ENCODE measurements around the gene GSTO2. TPM values are rescaled to one million over a fixed set of nuclear protein-coding genes. Genes with fewer than 3 reads are reported as not detected.

Gene GSTO2
- total RNA-seq, 4 donors from 2014 or later: 0.30 to 1.7 (median 1.0) TPM

DNA sequence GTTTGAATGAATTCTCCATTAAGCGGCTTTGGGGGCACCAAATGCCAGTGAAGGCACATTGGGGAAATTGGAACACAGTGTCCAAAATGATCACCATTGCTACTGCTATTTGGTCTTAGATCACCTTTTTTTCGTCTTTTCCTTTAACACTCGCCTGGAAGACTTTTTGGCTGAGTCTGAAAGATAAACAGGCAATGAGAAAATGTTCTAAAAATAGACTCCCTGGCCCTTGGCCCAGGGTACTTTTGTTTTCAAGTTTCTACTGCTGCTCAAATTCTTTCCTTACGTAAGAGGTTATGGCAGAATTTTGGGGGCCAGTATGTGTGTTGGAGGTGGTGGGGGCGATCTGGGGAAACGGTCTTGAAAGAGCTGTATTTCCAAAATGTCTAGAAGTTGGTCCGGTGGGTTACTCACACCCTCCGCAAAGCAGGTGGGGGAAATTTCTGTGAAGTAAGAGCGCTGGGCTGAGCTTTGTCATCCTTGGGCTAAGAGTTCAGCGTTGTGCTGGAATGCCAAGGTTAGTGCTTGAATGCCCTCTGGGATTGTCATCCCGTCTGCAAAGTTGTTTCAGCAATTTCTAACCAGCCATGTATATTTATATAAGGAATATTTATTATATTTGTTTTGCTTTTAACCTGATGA lies 70.6 kb downstream of the GSTO2 start:
- H3K4me1 ChIP-seq: peaks cover 0 to 44% (median 19%) of the 10 kb centered on the region in 4 donors
- peak overlapping the region; percentile 91 to 98 (median 96) for H3K27ac ChIP-seq
- no peaks in the 10 kb centered on the region for H3K27me3 ChIP-seq
- no peaks in the 10 kb centered on the region for H3K36me3 ChIP-seq
- peak overlapping the region; percentile 83 to 99 (median 95) for H3K4me3 ChIP-seq
- TF ChIP-seq POLR2A (IDR thresholded peaks at IDR 0.05): peak in 1 of 2 donors; percentile 13
- TF ChIP-seq, protein P1, sequence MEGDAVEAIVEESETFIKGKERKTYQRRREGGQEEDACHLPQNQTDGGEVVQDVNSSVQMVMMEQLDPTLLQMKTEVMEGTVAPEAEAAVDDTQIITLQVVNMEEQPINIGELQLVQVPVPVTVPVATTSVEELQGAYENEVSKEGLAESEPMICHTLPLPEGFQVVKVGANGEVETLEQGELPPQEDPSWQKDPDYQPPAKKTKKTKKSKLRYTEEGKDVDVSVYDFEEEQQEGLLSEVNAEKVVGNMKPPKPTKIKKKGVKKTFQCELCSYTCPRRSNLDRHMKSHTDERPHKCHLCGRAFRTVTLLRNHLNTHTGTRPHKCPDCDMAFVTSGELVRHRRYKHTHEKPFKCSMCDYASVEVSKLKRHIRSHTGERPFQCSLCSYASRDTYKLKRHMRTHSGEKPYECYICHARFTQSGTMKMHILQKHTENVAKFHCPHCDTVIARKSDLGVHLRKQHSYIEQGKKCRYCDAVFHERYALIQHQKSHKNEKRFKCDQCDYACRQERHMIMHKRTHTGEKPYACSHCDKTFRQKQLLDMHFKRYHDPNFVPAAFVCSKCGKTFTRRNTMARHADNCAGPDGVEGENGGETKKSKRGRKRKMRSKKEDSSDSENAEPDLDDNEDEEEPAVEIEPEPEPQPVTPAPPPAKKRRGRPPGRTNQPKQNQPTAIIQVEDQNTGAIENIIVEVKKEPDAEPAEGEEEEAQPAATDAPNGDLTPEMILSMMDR (IDR thresholded peaks at IDR 0.05): no peak
- peak; percentile 37 to 69 for TF ChIP-seq EP300 (IDR thresholded peaks at IDR 0.05)
- WGBS, 2 donors: 4 to 7% methylated on average over 11 of the region's 11 CpGs
- no peaks in the 10 kb centered on the region for H3K9me3 ChIP-seq
- peak in 1 of 2 donors; percentile 76 for DNase-seq (ENCODE audit: low spot score in 2 of 2)

DNA sequence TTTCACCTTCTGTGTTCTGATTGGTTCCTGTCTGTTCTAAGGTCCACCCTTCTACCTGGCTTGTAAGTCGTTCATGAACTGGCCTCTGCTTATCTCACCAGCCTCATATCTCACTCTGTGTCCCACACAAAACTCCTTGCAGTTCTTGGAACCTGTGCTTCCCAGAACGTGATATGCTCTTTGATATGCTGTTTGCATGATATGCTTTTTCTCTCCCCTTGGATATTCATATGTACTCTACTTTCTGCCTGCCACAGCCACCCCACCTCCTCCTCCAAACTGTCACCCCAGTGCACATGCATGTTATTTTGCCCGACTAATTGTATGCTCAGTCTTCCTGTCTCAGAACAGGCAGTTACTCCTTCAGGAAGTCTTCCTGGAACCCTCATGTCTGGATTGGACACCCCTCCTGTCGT lies 71.1 kb downstream of the GSTO2 start:
- TF ChIP-seq EP300 (IDR thresholded peaks at IDR 0.05): no peak
- TF ChIP-seq POLR2A (IDR thresholded peaks at IDR 0.05): no peak
- TF ChIP-seq, protein P1 (IDR thresholded peaks at IDR 0.05): no peak
- Histone ChIP-seq H3K4me1 (peaks cover 0 to 39% (median 15%) of the 10 kb centered on the region in 4 donors), H3K27ac (peak overlapping the region; percentile 91 to 98 (median 96)), H3K9me3 (no peaks in the 10 kb centered on the region), H3K36me3 (no peaks in the 10 kb centered on the region), H3K4me3 (no peak overlapping the region), H3K27me3 (no peaks in the 10 kb centered on the region)
- WGBS, 2 donors: 23 to 26% methylated on average over 4 of the region's 4 CpGs
- no peak for DNase-seq (ENCODE audit: low spot score in 2 of 2)

DNA sequence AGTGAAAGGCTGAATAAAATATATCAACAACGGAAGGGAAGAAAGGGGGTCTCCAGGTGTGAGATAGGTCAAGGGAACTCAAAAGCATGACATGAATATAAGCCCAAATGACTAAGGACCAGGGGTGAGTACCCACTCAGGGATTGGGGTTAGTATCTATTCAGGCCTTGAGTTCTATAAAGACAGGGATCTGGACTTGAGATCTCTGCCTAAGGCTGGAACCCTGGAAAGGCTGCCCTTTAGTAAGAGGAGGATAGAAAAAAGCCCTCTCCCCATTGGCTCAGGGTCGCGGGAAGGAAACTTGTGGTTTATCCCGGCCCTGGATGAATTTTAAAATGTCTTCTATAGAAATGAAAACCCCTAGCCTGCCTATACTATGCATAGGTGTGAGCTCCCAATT lies 71.7 kb downstream of the GSTO2 start:
- Histone ChIP-seq H3K27ac (peak overlapping the region in 3 of 4 donors; percentile 95 to 98 (median 97)), H3K4me1 (peaks cover 0 to 34% (median 10%) of the 10 kb centered on the region in 4 donors), H3K4me3 (no peak overlapping the region), H3K9me3 (no peaks in the 10 kb centered on the region), H3K27me3 (no peaks in the 10 kb centered on the region), H3K36me3 (no peaks in the 10 kb centered on the region)
- WGBS, 2 donors: 77 to 82% methylated on average over 4 of the region's 4 CpGs
- TF ChIP-seq EP300 (IDR thresholded peaks at IDR 0.05) (no peak), POLR2A (IDR thresholded peaks at IDR 0.05) (no peak)
- TF ChIP-seq, protein P1 (IDR thresholded peaks at IDR 0.05): no peak
- DNase-seq (ENCODE audit: low spot score in 2 of 2): no peak

DNA sequence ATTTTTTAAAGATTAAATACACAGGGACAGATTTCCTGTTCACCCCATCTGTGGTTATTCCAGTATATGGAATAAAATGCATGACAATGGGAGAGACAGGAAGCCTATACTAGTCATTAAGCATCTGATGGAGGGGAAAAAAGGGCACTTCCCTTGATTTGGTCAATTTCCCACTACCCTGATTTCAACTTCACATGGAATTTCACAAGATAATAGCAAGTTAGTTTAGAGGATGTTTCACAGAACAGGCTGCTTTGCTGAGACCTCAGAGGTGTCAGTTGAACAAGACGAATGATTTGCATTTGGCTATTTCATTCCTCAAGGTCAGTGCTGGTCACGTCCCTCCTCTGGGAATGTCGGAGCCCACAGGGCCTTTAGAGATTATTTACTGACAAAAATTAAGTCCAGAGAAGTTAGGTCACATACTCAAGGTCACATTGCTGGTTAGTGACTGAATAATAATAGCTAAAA lies 74.0 kb downstream of the GSTO2 start:
- no peaks in the 10 kb centered on the region for H3K36me3 ChIP-seq
- no peaks in the 10 kb centered on the region for H3K27me3 ChIP-seq
- WGBS, 2 donors: 36 to 56% methylated on average over 3 of the region's 3 CpGs
- H3K4me3 ChIP-seq: no peak overlapping the region
- no peak for DNase-seq (ENCODE audit: low spot score in 2 of 2)
- TF ChIP-seq EP300 (IDR thresholded peaks at IDR 0.05): no peak
- no peak for TF ChIP-seq POLR2A (IDR thresholded peaks at IDR 0.05)
- TF ChIP-seq, protein P1 (IDR thresholded peaks at IDR 0.05): no peak
- H3K27ac ChIP-seq: no peak overlapping the region
- peaks cover 0 to 20% (median 3%) of the 10 kb centered on the region in 4 donors for H3K4me1 ChIP-seq
- H3K9me3 ChIP-seq: no peaks in the 10 kb centered on the region

DNA sequence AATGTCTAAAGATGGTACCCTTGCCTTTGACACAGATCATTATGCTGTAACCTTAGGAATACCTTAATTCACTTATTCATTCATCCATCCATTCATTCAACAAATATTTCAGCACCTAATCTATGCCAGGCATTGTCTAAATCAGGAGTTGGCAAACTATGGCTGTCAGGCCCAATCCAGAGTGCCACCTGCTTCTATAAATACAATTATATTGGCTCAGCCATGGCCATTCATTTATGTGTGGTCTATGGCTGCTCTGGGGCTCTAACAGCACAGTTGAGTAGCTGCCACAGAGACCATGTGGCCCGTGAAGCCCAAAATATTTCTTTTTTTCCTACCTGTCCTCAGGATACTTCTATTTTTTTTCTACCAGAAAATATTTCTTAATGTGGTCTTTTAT lies 75.2 kb downstream of the GSTO2 start:
- DNase-seq (ENCODE audit: low spot score in 2 of 2): no peak
- H3K4me3 ChIP-seq: no peak overlapping the region
- no peaks in the 10 kb centered on the region for H3K27me3 ChIP-seq
- H3K36me3 ChIP-seq: no peaks in the 10 kb centered on the region
- peaks cover 0 to 17% (median 3%) of the 10 kb centered on the region in 4 donors for H3K4me1 ChIP-seq
- no peak overlapping the region for H3K27ac ChIP-seq
- TF ChIP-seq, protein P1 (IDR thresholded peaks at IDR 0.05): no peak
- TF ChIP-seq POLR2A (IDR thresholded peaks at IDR 0.05): no peak
- no peak for TF ChIP-seq EP300 (IDR thresholded peaks at IDR 0.05)
- 88 to 94% methylated on average over 1 of the region's 1 CpG for WGBS, 2 donors
- H3K9me3 ChIP-seq: no peaks in the 10 kb centered on the region
